HepG2 (cell line): ENCODE measurements around the gene KCTD6. TPM values are rescaled to one million over a fixed set of nuclear protein-coding genes. Genes with fewer than 3 reads are reported as not detected.

Source experiments
- CENPX ChIP-seq: sonication (generic); formaldehyde crosslinking; IDR thresholded peaks from 2 replicates; pipeline ENCODE4 v1.9.0; 2021; ENCODE audit warnings: mild to moderate bottlenecking, missing genetic modification reagents, moderate library complexity
- ISX ChIP-seq: sonication (generic); formaldehyde crosslinking; conservative IDR thresholded peaks from 2 replicates; pipeline ENCODE4 v1.5.0; 2020; ENCODE audit warnings: missing genetic modification reagents
- TEAD3 ChIP-seq: optimal IDR thresholded peaks from 2 replicates; pipeline ENCODE3; 2016; ENCODE audit warnings: borderline replicate concordance
- TSC22D2 ChIP-seq: sonication (generic); formaldehyde crosslinking; IDR thresholded peaks from 2 replicates; pipeline ENCODE4 v1.5.1; 2020; ENCODE audit warnings: missing genetic modification reagents, mild to moderate bottlenecking, borderline replicate concordance
- ZIK1 ChIP-seq: sonication (generic); formaldehyde crosslinking; IDR thresholded peaks from 2 replicates; pipeline ENCODE4 v1.5.0; 2020; ENCODE audit warnings: mild to moderate bottlenecking, low read depth, missing genetic modification reagents, borderline replicate concordance
- ZNF768 ChIP-seq: sonication (generic); formaldehyde crosslinking; IDR thresholded peaks from 2 replicates; pipeline ENCODE4 v1.4.0; 2020; ENCODE audit warnings: missing genetic modification reagents
- polyA plus RNA-seq, 8 experiments: library from polyadenylated mRNA; depleted of rRNA in 3 of 8; stranded (reverse) in 7 of 8; unstranded in 1 of 8; fragments of >200 nt; fragmentation: Illumina TruSeq in 4 of 8; extraction: Trizol in 4 of 8; gene quantifications; 2 replicates each; pipeline versions ENCODE4 v1.2.1 to v1.2.3, GENCODE V29; 2011 to 2016; ENCODE audit warnings: low read depth in 4 of 8, missing spikeins in 1 of 8, mixed read lengths in 1 of 8; ENCODE audit not compliant: insufficient read depth in 1 of 8
- total RNA-seq, 5 experiments: library from RNA; depleted of rRNA; stranded (reverse); fragments of >200 nt; fragmentation: Illumina TruSeq; extraction: Trizol; gene quantifications; 2 replicates each; pipeline ENCODE4 v1.2.3, GENCODE V29; 2016; ENCODE audit warnings: low read depth in 1 of 5
- TF ChIP-seq, protein P1 (sequence below): sonication (generic); formaldehyde crosslinking; IDR thresholded peaks from 2 replicates; pipeline ENCODE4 v1.9.0; 2021; ENCODE audit warnings: missing genetic modification reagents, mild to moderate bottlenecking, borderline replicate concordance
- TF ChIP-seq, protein P2 (sequence below), 2 experiments: sonication (generic) in 1 of 2; formaldehyde crosslinking in 1 of 2; IDR thresholded peaks; 2 replicates each; pipeline versions ENCODE4 v1.4.0 to v1.6.1; 2018 to 2020; ENCODE audit warnings: missing genetic modification reagents in 2 of 2, borderline replicate concordance in 1 of 2, low read depth in 1 of 2, mild to moderate bottlenecking in 1 of 2, missing biosample characterization in 1 of 2
- TF ChIP-seq, protein P3 (sequence below): sonication (generic); formaldehyde crosslinking; IDR thresholded peaks from 2 replicates; pipeline ENCODE4 v1.4.0; 2020; ENCODE audit warnings: mild to moderate bottlenecking, missing genetic modification reagents
- TF ChIP-seq, protein P4 (sequence below), 2 experiments: sonication (generic) in 1 of 2; formaldehyde crosslinking in 1 of 2; IDR thresholded peaks; 2 replicates each; pipeline versions ENCODE4 v1.5.1 to v1.6.1; 2011 to 2020; ENCODE audit warnings: borderline replicate concordance in 1 of 2, low read depth in 1 of 2, low read length in 1 of 2, mild to moderate bottlenecking in 1 of 2, missing genetic modification reagents in 1 of 2, moderate library complexity in 1 of 2
- TF ChIP-seq, protein P5 (sequence below): sonication (generic); formaldehyde crosslinking; conservative IDR thresholded peaks from 2 replicates; pipeline ENCODE4 v1.8.0; 2022; ENCODE audit warnings: low read depth, missing genetic modification reagents

The KCTD6 gene
- total and polyA plus RNA-seq, 2 of the 13 experiments (the other 11 are each of a cell fraction or from before 2014, with no cell fraction given) = 13.4 to 14.2 TPM

DNA sequence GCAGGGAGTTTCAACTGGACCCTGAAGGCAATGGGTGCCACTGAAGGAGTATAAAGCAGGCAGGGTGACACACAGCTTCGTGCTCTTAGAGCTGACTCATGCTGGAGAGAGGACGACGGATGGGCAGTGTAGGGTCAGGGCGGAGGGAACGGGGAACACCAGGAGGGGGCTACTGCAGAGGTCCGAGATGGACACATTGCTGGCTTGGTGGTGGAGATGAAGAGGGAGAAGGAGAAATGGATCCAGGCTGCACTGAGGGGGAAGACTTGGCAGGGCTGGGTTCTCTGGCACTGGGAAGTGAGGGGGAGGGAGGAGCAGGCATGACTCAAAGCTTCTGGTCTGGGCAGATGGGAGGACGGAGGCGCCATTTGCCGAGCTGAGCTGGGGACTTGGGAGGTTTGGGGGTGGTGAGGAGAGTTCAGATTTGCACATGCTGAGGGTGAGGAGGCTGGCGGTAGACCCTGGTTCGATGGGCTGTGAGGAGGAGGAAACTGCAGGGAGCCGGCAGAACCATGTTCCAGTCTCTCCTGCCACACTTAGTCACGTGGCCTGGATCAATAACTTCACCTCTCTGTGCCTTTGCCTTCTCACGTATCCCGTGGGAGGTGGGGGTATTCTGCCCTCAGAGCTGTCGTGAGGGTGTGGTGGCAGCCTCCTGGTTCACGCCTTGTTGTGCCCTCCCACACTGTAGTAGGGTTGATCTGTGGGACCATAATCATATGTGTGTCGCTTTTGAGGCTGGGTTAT lies 4.6 kb upstream of the KCTD6 start (continued):
- 0 out of 2 replicates have a peak, but pooled peaks have one; percentile 59 for TF ChIP-seq ZIK1 (CRISPR knock-in tag)
- TF ChIP-seq, protein P1, sequence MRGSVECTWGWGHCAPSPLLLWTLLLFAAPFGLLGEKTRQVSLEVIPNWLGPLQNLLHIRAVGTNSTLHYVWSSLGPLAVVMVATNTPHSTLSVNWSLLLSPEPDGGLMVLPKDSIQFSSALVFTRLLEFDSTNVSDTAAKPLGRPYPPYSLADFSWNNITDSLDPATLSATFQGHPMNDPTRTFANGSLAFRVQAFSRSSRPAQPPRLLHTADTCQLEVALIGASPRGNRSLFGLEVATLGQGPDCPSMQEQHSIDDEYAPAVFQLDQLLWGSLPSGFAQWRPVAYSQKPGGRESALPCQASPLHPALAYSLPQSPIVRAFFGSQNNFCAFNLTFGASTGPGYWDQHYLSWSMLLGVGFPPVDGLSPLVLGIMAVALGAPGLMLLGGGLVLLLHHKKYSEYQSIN (CRISPR knock-in tag) = no peak
- TF ChIP-seq TEAD3 (CRISPR knock-in tag) = no peak
- TF ChIP-seq, protein P2, sequence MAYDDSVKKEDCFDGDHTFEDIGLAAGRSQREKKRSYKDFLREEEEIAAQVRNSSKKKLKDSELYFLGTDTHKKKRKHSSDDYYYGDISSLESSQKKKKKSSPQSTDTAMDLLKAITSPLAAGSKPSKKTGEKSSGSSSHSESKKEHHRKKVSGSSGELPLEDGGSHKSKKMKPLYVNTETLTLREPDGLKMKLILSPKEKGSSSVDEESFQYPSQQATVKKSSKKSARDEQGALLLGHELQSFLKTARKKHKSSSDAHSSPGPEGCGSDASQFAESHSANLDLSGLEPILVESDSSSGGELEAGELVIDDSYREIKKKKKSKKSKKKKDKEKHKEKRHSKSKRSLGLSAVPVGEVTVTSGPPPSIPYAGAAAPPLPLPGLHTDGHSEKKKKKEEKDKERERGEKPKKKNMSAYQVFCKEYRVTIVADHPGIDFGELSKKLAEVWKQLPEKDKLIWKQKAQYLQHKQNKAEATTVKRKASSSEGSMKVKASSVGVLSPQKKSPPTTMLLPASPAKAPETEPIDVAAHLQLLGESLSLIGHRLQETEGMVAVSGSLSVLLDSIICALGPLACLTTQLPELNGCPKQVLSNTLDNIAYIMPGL (CRISPR knock-in tag; IDR thresholded peaks at IDR 0.05; ENCODE audit: borderline replicate concordance in 1 of 2, low read depth in 1 of 2) = no peak
- TF ChIP-seq, protein P3, sequence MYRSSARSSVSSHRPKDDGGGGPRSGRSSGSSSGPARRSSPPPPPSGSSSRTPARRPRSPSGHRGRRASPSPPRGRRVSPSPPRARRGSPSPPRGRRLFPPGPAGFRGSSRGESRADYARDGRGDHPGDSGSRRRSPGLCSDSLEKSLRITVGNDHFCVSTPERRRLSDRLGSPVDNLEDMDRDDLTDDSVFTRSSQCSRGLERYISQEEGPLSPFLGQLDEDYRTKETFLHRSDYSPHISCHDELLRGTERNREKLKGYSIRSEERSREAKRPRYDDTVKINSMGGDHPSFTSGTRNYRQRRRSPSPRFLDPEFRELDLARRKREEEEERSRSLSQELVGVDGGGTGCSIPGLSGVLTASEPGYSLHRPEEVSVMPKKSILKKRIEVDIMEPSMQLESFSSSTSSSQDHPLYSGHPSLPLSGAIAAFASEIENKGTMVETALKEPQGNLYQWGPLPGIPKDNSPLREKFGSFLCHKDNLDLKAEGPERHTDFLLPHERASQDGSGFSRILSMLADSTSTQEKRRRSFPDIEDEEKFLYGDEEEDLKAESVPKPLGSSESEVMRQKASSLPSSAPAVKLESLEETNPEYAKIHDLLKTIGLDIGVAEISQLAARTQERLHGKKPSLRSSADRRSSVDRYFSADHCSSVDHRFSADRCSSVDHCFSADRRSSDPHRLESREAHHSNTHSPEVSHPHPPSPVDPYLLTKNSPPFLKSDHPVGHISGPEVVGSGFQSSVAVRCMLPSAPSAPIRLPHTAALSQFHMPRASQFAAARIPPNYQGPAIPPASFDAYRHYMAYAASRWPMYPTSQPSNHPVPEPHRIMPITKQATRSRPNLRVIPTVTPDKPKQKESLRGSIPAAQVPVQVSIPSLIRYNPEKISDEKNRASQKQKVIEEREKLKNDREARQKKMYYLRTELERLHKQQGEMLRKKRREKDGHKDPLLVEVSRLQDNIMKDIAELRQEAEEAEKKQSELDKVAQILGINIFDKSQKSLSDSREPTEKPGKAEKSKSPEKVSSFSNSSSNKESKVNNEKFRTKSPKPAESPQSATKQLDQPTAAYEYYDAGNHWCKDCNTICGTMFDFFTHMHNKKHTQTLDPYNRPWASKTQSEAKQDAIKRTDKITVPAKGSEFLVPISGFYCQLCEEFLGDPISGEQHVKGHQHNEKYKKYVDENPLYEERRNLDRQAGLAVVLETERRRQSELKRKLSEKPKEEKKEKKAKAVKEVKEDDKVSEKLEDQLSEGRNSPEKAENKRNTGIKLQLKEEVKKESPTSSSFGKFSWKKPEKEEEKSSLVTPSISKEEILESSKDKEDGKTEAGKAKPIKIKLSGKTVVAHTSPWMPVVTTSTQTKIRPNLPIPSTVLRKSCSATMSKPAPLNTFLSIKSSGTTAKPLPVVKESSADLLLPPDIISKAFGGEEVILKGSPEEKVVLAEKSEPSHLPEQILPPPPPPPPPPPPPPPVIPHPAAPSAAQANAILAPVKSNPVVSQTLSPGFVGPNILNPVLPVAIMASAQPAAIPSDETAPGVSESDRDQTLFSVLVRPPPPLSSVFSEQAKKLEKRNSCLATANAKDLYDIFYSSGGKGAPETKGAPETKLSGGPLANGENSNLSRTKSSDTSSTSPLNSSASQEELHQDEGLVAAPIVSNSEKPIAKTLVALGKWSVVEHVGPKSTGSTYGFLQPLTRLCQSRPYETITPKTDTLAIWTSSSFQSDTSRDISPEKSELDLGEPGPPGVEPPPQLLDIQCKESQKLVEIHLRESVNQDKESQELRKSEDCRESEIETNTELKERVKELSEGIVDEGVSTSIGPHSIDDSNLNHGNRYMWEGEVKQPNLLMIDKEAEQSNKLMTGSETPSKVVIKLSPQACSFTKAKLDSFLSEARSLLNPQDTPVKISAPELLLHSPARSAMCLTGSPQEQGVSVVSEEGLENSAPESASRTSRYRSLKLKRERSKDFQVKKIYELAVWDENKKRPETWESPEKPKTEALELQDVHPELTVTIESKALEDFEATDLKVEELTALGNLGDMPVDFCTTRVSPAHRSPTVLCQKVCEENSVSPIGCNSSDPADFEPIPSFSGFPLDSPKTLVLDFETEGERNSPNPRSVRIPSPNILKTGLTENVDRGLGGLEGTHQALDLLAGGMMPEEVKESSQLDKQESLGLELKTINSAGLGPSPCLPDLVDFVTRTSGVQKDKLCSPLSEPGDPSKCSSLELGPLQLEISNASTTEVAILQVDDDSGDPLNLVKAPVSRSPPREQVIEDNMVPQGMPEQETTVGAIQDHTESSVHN = no peak
- TF ChIP-seq ISX (CRISPR knock-in tag) = no peak
- no peak for TF ChIP-seq ZNF768 (CRISPR knock-in tag)
- TF ChIP-seq, protein P4, sequence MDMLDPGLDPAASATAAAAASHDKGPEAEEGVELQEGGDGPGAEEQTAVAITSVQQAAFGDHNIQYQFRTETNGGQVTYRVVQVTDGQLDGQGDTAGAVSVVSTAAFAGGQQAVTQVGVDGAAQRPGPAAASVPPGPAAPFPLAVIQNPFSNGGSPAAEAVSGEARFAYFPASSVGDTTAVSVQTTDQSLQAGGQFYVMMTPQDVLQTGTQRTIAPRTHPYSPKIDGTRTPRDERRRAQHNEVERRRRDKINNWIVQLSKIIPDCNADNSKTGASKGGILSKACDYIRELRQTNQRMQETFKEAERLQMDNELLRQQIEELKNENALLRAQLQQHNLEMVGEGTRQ (IDR thresholded peaks at IDR 0.05; ENCODE audit: low read depth, low read length) = peak; percentile 71
- TF ChIP-seq, protein P4 (CRISPR knock-in tag; IDR thresholded peaks at IDR 0.05; ENCODE audit: borderline replicate concordance) = peak; percentile 60; the same call in 1 of the 2 replicates
- TF ChIP-seq, protein P5, sequence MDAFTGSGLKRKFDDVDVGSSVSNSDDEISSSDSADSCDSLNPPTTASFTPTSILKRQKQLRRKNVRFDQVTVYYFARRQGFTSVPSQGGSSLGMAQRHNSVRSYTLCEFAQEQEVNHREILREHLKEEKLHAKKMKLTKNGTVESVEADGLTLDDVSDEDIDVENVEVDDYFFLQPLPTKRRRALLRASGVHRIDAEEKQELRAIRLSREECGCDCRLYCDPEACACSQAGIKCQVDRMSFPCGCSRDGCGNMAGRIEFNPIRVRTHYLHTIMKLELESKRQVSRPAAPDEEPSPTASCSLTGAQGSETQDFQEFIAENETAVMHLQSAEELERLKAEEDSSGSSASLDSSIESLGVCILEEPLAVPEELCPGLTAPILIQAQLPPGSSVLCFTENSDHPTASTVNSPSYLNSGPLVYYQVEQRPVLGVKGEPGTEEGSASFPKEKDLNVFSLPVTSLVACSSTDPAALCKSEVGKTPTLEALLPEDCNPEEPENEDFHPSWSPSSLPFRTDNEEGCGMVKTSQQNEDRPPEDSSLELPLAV = no peak
- TF ChIP-seq CENPX = no peak
- TF ChIP-seq TSC22D2 (CRISPR knock-in tag) = no peak
